ENCODE results near the gene LRRK1. TPM values are rescaled to one million over a fixed set of nuclear protein-coding genes. Genes with fewer than 3 reads are reported as not detected.

The LRRK1 gene
- total RNA-seq, 1 experiment from 2014 or later, result 7.0 TPM

- Histone ChIP-seq H3K9me2 (replicated peaks; ENCODE audit: low read length) (no peaks in the 10 kb centered on the region), H3K79me2 (ENCODE audit: low read length) (no peaks in the 10 kb centered on the region), H3K4me2 (ENCODE audit: low read length) (no peak overlapping the region), H3K27ac (ENCODE audit: low read length) (no peak overlapping the region), H2AFZ (ENCODE audit: low read length) (no peak overlapping the region), H4K20me1 (ENCODE audit: low read length) (no peaks in the 10 kb centered on the region), H3K4me1 (ENCODE audit: insufficient read depth, low read length) (peaks cover 4% of the 10 kb centered on the region; the same call in 1 of the 2 replicates), H3K27me3 (ENCODE audit: low read length) (no peaks in the 10 kb centered on the region), H3K36me3 (ENCODE audit: low read depth, low read length) (no peaks in the 10 kb centered on the region), H3K9ac (ENCODE audit: low read length) (no peak overlapping the region), H3F3A (ENCODE audit: low read length, unreplicated experiment) (no peaks in the 10 kb centered on the region), H3K4me3 (ENCODE audit: low read length) (no peak overlapping the region), H3K9me3 (ENCODE audit: low read length) (no peaks in the 10 kb centered on the region)
- DNase-seq (peak; percentile 16), ATAC-seq (peak; percentile 49)
- POLR2A ChIA-PET (ENCODE audit: unreplicated experiment), result no interaction called here
- intact Hi-C loops (cut with micrococcal nuclease), result loop anchor here (5.0 kb wide), 1 partner anchor 73 kb away; no protein-coding TSS in a partner anchor
- no TSS peak for BruUV-seq (replicated peaks)
- TF ChIP-seq EZH2 (IDR thresholded peaks at IDR 0.05; ENCODE audit: low read length, unreplicated experiment) (no peak), CTCF (conservative IDR thresholded peaks at IDR 0.05; ENCODE audit: low read depth, low read length) (peak; percentile 36), EZH2phosphoT487 (IDR thresholded peaks at IDR 0.05; ENCODE audit: borderline replicate concordance, low read length) (no peak)
- CTCF ChIA-PET, result no interaction called here
Measured at GRCh38 chr15:100934726-100935125, 15.6 kb downstream of the LRRK1 start.

- Histone ChIP-seq H3K36me3 (ENCODE audit: low read depth, low read length) (no peaks in the 10 kb centered on the region), H3K4me2 (ENCODE audit: low read length) (no peak overlapping the region), H3K27me3 (ENCODE audit: low read length) (no peaks in the 10 kb centered on the region), H3K79me2 (ENCODE audit: low read length) (no peaks in the 10 kb centered on the region), H2AFZ (ENCODE audit: low read length) (no peak overlapping the region), H3F3A (ENCODE audit: low read length, unreplicated experiment) (no peaks in the 10 kb centered on the region), H3K4me1 (ENCODE audit: insufficient read depth, low read length) (0 out of 2 replicates have a peak, but pooled peaks cover 3% of the 10 kb centered on the region), H3K4me3 (ENCODE audit: low read length) (no peak overlapping the region), H3K27ac (ENCODE audit: low read length) (no peak overlapping the region), H3K9me3 (ENCODE audit: low read length) (no peaks in the 10 kb centered on the region), H4K20me1 (ENCODE audit: low read length) (no peaks in the 10 kb centered on the region), H3K9ac (ENCODE audit: low read length) (no peak overlapping the region), H3K9me2 (replicated peaks; ENCODE audit: low read length) (no peaks in the 10 kb centered on the region)
- no peak for DNase-seq
- TF ChIP-seq CTCF (conservative IDR thresholded peaks at IDR 0.05; ENCODE audit: low read depth, low read length), result no peak
- no peak for TF ChIP-seq EZH2phosphoT487 (IDR thresholded peaks at IDR 0.05; ENCODE audit: borderline replicate concordance, low read length)
- TF ChIP-seq EZH2 (IDR thresholded peaks at IDR 0.05; ENCODE audit: low read length, unreplicated experiment), result no peak
- no TSS peak for BruUV-seq (replicated peaks)
- no peak for ATAC-seq
- CTCF ChIA-PET, result no interaction called here
- POLR2A ChIA-PET (ENCODE audit: unreplicated experiment), result no interaction called here
- intact Hi-C loops (cut with micrococcal nuclease), result loop anchor here (5.0 kb wide), 1 partner anchor 70 kb away; no protein-coding TSS in a partner anchor
Measured at GRCh38 chr15:100937171-100937570, 18.0 kb downstream of the LRRK1 start.

- no peaks in the 10 kb centered on the region for H3F3A ChIP-seq (ENCODE audit: low read length, unreplicated experiment)
- no peaks in the 10 kb centered on the region for H3K9me2 ChIP-seq (replicated peaks; ENCODE audit: low read length)
- ChIA-PET POLR2A (ENCODE audit: unreplicated experiment) (no interaction called here), CTCF (no interaction called here)
- no peaks in the 10 kb centered on the region for H4K20me1 ChIP-seq (ENCODE audit: low read length)
- H3K36me3 ChIP-seq (ENCODE audit: low read depth, low read length), result no peaks in the 10 kb centered on the region
- H3K79me2 ChIP-seq (ENCODE audit: low read length), result no peaks in the 10 kb centered on the region
- H3K9ac ChIP-seq (ENCODE audit: low read length), result no peak overlapping the region
- H2AFZ ChIP-seq (ENCODE audit: low read length), result no peak overlapping the region
- H3K9me3 ChIP-seq (ENCODE audit: low read length), result no peaks in the 10 kb centered on the region
- intact Hi-C loops (cut with micrococcal nuclease), result loop anchor here (5.0 kb wide), 1 partner anchor 68 kb away; no protein-coding TSS in a partner anchor
- no peak for DNase-seq
- ATAC-seq, result no peak
- no peaks in the 10 kb centered on the region for H3K4me1 ChIP-seq (ENCODE audit: insufficient read depth, low read length)
- TF ChIP-seq CTCF (conservative IDR thresholded peaks at IDR 0.05; ENCODE audit: low read depth, low read length) (no peak), EZH2 (IDR thresholded peaks at IDR 0.05; ENCODE audit: low read length, unreplicated experiment) (no peak), EZH2phosphoT487 (IDR thresholded peaks at IDR 0.05; ENCODE audit: borderline replicate concordance, low read length) (no peak)
- H3K4me3 ChIP-seq (ENCODE audit: low read length), result no peak overlapping the region
- no peak overlapping the region for H3K4me2 ChIP-seq (ENCODE audit: low read length)
- BruUV-seq (replicated peaks), result no TSS peak
- no peak overlapping the region for H3K27ac ChIP-seq (ENCODE audit: low read length)
- no peaks in the 10 kb centered on the region for H3K27me3 ChIP-seq (ENCODE audit: low read length)
Measured at GRCh38 chr15:100939791-100940190, 20.6 kb downstream of the LRRK1 start.
